ENCODE data around the gene GSG1L.
"Not testable (repeated sequence)": the region's sequence is repeated elsewhere in the genome, so short reads cannot be mapped to it uniquely, and the experiment has no call there.

GSG1L gene

GRCh38 chr16:27899736-27900135 lies 163.8 kb downstream of the GSG1L start:
- DNase-seq (ENCODE audit: low spot score), result no peak

DNA sequence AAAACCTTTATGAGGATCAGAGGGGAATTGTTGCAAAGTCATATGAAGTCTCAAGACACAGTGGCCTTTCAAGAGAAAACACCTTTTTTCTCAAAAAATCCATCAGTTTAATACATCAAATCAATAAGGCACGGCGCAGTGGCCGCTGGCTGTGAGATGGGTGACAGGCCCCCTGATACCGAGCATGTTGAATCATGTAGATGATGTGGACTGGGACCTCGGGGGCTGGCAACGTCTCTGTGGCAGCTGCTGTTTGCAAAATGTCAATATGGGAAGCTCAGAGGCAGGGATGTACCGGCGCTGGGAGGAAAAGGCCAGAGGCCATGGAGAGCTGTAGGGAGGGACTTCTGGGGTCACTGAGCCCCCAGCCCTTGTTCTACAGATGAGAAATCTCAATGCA lies 169.1 kb downstream of the GSG1L start:
- no peak for DNase-seq (ENCODE audit: low spot score)

- no peak for DNase-seq (ENCODE audit: low spot score)
These were observed 170.6 kb downstream of the GSG1L start for GRCh38 chr16:27892879-27893278.

DNA sequence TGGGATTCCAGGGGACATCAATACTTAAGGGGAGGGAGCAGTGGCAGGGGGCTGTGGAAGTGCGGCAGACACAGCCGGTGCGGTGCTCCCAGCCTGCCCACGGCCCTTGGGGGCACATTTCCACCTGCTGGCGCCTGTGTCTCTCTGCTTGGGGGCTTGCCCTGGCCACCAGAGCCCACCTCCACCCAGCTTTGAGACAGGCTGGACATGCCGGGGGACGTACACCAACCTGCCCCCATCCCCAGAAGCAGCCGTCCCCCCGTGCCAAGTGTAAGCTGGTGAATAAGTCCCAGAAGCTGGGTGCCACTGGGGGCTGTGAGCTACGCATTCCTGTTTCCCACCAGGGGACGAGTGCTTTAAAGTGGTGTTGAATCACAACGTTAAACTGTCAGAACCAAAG lies 172.6 kb downstream of the GSG1L start:
- DNase-seq (ENCODE audit: low spot score), result no peak

- no peak for DNase-seq (ENCODE audit: low spot score)
These were observed 173.5 kb downstream of the GSG1L start for GRCh38 chr16:27890006-27890405.

DNA sequence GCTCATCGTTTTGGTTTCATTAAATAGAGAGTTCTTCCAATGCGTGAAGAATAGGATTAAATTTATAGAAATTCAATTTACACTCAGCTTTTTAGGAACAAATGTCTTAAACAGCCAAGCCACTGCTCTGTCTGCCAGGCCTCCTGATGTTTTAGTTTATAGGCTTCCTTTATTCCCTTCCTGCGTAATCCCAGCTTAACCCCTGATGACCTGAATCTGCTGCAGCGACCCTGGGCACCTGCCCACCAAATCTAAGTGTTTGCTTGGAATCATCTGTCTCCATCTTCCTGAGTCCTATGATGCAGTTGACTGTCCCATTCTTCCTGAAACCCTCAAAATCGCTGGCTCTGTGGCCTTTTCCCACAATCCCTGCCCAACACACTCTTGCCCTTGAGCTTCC lies 179.9 kb downstream of the GSG1L start:
- no peak for DNase-seq (ENCODE audit: low spot score)

DNA sequence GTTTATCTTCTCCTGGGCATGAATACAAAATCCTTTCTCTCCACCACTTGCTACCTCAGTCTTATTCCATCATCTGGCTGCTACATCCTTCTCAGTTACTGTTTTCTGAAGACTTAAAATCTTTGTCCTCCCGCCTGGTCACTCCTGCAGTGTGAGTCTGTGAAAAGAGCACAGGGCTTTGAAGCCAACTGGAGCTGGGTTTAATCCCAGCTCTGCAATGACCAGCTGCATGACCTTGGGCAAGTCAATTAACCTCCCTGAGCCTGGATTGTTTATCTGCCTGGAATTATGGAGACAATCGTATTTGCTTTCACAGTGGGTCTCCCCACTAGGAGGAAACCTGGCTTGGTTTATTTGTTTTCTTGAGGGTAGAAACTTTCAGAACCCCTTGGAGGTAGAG lies 183.2 kb downstream of the GSG1L start:
- DNase-seq (ENCODE audit: low spot score), result no peak

DNA sequence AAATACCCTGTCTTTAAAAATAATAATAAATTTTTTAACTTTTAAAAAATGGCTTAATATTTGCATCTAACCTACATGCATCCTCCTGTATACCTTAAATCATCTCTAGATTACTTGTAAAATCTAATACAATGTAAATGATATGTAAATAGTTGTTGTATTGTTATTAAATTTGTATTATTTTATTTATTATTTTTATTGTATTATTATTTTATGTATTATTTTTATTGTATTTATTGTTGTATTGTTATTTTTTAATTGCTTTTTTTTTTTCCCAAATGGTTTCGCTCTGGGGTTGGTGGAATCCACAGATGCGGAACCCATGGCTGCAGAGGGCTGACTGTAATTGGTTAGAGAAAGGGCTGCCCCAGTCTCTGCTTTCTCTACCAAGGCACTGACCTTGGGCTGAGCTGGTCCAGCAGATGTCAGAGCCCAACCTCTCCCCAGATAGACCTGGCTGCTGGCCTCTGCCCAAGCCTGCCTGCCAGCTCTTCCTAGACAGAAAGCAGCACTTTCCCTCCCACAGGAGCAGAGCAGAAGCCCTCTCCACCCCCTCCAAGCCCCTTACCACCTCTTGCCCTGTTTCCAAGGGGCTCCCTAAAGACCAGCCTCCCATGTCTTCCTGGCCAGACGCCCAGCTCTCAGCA lies 183.8 kb downstream of the GSG1L start:
- no peak for DNase-seq (ENCODE audit: low spot score)

DNA sequence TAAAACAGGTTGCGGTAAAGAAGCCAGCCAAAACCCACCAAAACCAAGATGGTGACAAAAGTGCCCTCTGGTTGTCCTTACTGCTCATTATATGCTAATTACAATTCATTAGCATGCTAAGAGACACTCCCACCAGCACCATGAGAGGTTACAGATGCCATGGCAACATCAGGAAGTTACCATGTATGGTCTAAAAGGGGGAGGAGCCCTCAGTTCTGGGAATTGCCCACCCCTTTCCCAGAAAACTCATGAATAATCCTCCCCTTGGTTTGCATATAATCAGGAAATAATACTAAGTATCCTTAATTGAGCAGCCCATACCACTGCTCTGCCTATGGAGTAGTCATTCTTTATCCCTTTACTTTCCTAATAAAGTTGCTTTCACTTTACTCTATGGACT lies 190.9 kb downstream of the GSG1L start:
- DNase-seq (ENCODE audit: low spot score), result not testable (repeated sequence)

GRCh38 chr16:27870116-27870798 lies 193.3 kb downstream of the GSG1L start:
- DNase-seq (ENCODE audit: low spot score), result no peak

- DNase-seq (ENCODE audit: low spot score), result no peak
These were observed 194.1 kb downstream of the GSG1L start for GRCh38 chr16:27869411-27869810.

DNA sequence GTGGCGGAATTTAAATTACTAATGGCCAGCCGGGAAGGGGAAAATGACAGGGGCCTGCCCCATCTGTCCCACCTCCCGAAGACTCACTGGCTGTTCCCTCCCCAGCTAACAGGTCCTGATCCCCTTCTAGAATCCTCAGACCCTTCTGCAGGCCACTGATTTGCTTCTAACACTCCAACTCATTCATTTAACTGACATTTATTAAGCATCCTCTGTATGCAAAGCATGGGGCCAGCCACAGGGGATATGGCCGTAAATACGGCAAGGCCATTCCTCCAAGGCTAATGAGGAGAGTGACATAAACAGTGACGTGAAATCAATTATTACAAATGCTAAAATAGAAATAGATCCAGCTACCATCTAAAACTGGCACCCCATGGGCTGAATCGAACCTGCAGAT lies 195.3 kb downstream of the GSG1L start:
- DNase-seq (ENCODE audit: low spot score), result no peak

DNA sequence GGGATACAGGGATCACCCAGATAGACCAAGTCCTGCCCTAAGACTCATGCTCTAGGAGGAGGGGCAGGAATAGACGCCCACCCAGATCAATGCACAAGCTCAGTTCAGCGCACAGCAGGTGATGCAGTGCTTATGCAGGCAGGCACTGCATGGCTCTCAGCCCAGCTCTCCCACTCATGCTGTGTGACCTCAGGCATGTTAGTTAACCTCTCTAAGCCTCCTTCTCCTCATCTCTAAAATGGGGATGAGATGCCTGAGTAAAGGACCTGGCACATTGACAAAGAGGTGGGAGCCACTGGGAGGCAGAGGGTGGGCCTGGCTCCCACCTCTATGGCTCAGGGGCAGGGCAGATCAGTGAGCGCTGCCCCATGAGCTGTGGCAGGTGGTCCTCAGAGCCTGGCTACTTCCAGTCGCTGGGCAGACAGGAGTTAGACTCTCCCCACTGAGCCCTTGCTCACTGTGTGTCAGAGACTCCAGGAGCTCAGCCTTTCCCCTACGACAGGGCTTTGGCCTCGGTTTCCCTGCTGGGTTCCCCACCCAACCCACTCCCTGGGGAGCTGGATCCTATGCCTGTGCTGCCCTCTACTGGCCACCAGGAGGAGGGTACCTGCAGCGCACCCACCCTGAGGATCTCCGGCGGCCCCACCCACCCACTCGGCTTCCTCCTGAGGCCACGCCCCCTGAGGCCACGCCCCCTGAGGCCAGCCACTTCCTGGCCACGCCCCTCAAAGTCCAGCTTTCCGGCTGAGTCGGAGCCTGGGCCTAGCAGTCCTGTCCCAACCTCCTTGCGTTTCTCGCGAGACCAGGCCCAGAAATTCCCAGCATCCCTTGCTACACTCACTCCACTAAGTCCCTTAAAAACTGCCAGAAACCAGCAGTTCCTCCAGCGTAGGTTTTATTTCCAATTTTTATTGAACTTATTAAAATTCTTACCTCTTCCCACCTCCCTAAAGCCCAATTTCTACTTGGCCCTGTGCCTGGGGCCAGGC lies 196.1 kb downstream of the GSG1L start:
- DNase-seq (ENCODE audit: low spot score), result peak; percentile 89

- DNase-seq (ENCODE audit: low spot score), result no peak
These were observed 200.1 kb downstream of the GSG1L start for GRCh38 chr16:27863377-27863776.

DNA sequence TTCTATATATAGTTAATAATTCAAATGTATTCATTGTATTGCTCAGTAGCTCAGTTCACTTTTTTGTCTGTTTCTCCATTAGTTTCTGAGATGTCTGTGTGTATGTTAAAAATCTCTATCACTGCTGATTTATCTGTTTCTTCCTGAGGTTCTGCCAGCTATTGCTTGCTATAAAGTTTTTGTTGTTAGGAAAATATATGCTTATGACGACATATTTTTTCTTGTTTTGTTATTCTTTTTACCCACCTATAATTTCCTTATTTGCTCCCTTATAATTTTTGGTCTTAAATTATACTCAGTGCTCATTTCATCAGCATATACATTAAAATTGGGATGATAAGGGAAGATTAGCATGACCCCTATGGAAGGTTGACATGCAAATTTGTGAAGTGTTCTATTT lies 200.6 kb downstream of the GSG1L start:
- no peak for DNase-seq (ENCODE audit: low spot score)

- DNase-seq (ENCODE audit: low spot score), result no peak
These were observed 203.4 kb downstream of the GSG1L start for GRCh38 chr16:27860091-27860490.

DNA sequence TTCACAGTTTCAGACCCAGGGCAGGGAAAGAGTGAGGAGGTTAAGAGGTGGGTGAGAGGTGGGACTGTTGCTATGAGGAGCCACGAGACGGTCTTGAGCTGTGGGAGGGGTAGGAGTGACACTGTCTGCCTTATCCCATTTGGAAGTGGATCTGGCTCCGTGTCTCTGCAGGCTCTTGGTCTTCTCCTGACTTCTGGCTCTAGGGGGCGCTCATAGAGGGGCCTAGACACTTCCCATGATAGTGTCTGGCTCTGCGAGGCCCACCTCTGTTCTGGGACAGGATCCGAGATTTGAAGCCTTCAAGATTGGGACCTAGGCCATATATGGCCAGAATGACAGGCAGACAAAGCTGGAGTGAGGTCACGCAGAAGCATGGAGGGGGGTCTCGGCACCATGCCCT lies 204.5 kb downstream of the GSG1L start:
- no peak for DNase-seq (ENCODE audit: low spot score)

GRCh38 chr16:27853651-27854050 lies 209.9 kb downstream of the GSG1L start:
- DNase-seq (ENCODE audit: low spot score), result no peak

- no peak for DNase-seq (ENCODE audit: low spot score)
These were observed 210.4 kb downstream of the GSG1L start for GRCh38 chr16:27853101-27853500.

GRCh38 chr16:27852681-27853080 lies 210.8 kb downstream of the GSG1L start:
- no peak for DNase-seq (ENCODE audit: low spot score)

- DNase-seq (ENCODE audit: low spot score), result no peak
These were observed 211.4 kb downstream of the GSG1L start for GRCh38 chr16:27852116-27852515.

GRCh38 chr16:27851586-27851985 lies 211.9 kb downstream of the GSG1L start:
- DNase-seq (ENCODE audit: low spot score), result no peak

DNA sequence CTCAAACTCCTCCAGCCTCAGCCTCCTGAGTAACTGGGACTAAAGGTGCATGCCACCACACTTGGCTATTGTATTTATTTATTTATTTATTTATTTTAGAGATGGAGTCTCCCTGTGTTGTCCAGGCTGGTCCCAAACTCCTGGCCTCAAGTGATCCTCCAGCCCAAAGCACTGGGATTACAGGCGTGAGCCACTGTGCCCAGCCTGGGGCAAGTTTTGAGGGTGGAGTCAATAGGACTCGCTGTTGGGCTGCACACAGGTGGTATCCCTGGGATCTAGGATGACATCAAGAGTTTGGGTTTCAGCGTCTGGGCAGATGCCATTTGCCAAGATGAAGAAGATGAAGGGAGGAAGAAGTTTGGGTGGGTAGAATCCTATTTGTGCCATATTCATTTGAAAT lies 213.9 kb downstream of the GSG1L start:
- DNase-seq (ENCODE audit: low spot score), result no peak
